ENCODE results near the gene KIAA0232. TPM values are rescaled to one million over a fixed set of nuclear protein-coding genes. Genes with fewer than 3 reads are reported as not detected.

KIAA0232 gene
- total RNA-seq, 1 experiment from 2014 or later: 15.6 TPM

DNA sequence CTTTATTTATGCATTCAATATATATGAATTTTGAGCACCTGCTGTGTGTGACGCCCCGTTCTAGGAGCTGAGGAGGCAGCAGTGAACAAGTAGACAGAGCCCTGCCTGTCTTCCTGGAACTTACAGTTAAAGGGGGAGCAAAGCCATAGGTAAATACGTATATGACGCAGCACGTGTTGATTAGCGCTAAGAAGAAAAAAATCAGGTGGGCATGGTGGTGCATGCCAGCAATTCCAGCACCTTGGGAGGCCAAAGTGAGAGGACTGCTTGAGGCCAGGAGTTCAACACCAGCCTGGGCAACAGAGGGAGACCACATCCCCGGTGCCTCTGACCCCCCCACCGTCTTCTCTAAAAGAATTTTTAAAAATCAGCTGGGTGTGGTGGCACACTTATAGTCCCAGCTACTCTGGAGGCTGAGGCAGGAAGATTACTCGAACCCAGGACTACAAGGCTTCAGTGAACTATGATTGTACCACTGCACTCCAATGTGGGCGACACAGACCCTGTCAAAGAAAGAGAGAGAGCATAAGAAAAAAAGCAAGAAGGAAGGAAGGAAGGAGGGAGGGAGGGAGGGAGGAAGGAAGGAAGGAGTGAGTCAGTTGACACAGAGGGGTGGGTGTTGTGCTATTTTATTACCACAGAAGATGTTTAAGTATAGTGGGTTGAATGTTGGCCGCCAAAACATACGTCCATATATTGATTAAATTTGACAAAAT is 5.4 kb upstream of the KIAA0232 start:
- ChIA-PET POLR2A (interaction anchor here (0.8 kb wide), 1 partner anchor 33 kb away, joined by 3 read pairs; no protein-coding TSS in a partner anchor), CTCF (no interaction called here)
- no peaks in the 10 kb centered on the region for H3K27me3 Mint-ChIP-seq (ENCODE audit: insufficient read depth, unreplicated experiment)
- no TSS peak for BruUV-seq (replicated peaks)
- H3K4me1 Mint-ChIP-seq (ENCODE audit: insufficient read depth, unreplicated experiment): peaks cover 17% of the 10 kb centered on the region
- H3K36me3 Mint-ChIP-seq (ENCODE audit: insufficient read depth, unreplicated experiment): no peaks in the 10 kb centered on the region
- H3K4me3 Mint-ChIP-seq (ENCODE audit: unreplicated experiment): no peak overlapping the region
- H3K27ac Mint-ChIP-seq (ENCODE audit: low read depth, unreplicated experiment): no peak overlapping the region
- intact Hi-C loops (cut with micrococcal nuclease): no loop called here
- DNase-seq (ENCODE audit: unreplicated experiment): no peak
- TF ChIP-seq, protein P1, sequence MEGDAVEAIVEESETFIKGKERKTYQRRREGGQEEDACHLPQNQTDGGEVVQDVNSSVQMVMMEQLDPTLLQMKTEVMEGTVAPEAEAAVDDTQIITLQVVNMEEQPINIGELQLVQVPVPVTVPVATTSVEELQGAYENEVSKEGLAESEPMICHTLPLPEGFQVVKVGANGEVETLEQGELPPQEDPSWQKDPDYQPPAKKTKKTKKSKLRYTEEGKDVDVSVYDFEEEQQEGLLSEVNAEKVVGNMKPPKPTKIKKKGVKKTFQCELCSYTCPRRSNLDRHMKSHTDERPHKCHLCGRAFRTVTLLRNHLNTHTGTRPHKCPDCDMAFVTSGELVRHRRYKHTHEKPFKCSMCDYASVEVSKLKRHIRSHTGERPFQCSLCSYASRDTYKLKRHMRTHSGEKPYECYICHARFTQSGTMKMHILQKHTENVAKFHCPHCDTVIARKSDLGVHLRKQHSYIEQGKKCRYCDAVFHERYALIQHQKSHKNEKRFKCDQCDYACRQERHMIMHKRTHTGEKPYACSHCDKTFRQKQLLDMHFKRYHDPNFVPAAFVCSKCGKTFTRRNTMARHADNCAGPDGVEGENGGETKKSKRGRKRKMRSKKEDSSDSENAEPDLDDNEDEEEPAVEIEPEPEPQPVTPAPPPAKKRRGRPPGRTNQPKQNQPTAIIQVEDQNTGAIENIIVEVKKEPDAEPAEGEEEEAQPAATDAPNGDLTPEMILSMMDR (IDR thresholded peaks at IDR 0.05; ENCODE audit: unreplicated experiment): no peak
- no peaks in the 10 kb centered on the region for H3K9me3 Mint-ChIP-seq (ENCODE audit: unreplicated experiment)

DNA sequence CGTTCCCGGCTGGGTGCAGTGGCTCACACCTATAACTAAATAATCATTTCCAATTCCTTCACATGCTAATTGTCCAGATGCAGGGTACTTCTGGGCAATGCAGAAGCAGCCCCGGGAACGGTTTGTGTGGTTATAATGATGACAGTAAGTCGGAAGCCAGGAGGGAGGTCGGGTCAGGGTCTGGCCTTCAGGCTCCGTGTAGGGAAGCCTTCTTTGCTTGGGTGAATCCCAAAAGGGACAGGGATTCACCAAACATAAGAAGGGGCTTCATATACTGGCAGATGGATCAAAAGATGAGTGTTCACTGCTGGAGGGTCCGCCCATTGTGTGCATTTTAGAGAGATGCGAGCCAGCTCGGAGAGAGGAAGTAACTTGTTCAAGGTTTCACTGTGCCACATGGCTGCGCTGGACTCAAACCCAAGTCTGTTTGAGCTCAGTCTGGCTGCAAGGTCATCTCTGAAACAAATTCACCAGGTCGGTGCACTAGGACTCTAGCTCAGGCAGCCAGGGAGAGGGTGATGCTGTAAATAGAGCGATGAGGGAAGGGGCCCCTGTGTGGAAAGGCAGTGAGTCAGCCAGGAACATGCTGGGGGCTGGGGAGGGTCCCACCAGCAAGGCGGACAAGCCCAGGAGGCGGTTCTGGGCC is 4.8 kb upstream of the KIAA0232 start:
- ChIA-PET CTCF (interaction anchor here (0.7 to 1.0 kb wide), 3 partner anchors 60 to 119 kb away, joined by 3 to 4 read pairs (median 4); no protein-coding TSS in a partner anchor), POLR2A (interaction anchor here (0.8 kb wide), 1 partner anchor 33 kb away, joined by 3 read pairs; no protein-coding TSS in a partner anchor)
- no peak overlapping the region for H3K27ac Mint-ChIP-seq (ENCODE audit: low read depth, unreplicated experiment)
- no peak for DNase-seq (ENCODE audit: unreplicated experiment)
- intact Hi-C loops (cut with micrococcal nuclease): no loop called here
- H3K4me1 Mint-ChIP-seq (ENCODE audit: insufficient read depth, unreplicated experiment): peaks cover 11% of the 10 kb centered on the region
- H3K4me3 Mint-ChIP-seq (ENCODE audit: unreplicated experiment): no peak overlapping the region
- no peaks in the 10 kb centered on the region for H3K9me3 Mint-ChIP-seq (ENCODE audit: unreplicated experiment)
- TF ChIP-seq, protein P1 (IDR thresholded peaks at IDR 0.05; ENCODE audit: unreplicated experiment): no peak
- H3K27me3 Mint-ChIP-seq (ENCODE audit: insufficient read depth, unreplicated experiment): no peaks in the 10 kb centered on the region
- BruUV-seq (replicated peaks): no TSS peak
- no peaks in the 10 kb centered on the region for H3K36me3 Mint-ChIP-seq (ENCODE audit: insufficient read depth, unreplicated experiment)

DNA sequence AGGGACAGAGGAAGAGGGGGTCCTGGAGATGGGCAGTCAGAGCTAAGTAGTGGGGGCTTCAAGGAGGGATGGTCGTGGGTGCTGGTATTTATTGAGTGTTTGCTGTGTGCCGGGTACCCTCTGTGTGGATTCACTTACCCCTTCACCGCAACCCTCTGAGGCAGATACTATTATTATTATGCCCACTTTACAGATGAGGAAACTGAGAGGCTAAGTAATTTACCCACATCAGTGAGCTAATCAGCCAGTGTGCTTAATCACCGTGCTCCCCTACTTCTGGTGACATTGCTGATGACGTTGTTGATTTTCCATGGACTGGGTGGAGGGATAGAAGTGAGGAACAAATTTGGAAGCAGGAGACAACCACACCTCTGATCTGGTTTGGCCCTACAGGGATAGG is 4.1 kb upstream of the KIAA0232 start:
- Mint-ChIP-seq H3K36me3 (ENCODE audit: insufficient read depth, unreplicated experiment) (no peaks in the 10 kb centered on the region), H3K9me3 (ENCODE audit: unreplicated experiment) (no peaks in the 10 kb centered on the region), H3K4me1 (ENCODE audit: insufficient read depth, unreplicated experiment) (peaks cover 6% of the 10 kb centered on the region), H3K4me3 (ENCODE audit: unreplicated experiment) (no peak overlapping the region), H3K27me3 (ENCODE audit: insufficient read depth, unreplicated experiment) (no peaks in the 10 kb centered on the region), H3K27ac (ENCODE audit: low read depth, unreplicated experiment) (no peak overlapping the region)
- ChIA-PET CTCF (interaction anchor here (0.7 to 1.0 kb wide), 3 partner anchors 60 to 118 kb away, joined by 3 to 4 read pairs (median 4); no protein-coding TSS in a partner anchor), POLR2A (no interaction called here)
- no TSS peak for BruUV-seq (replicated peaks)
- intact Hi-C loops (cut with micrococcal nuclease): no loop called here
- TF ChIP-seq, protein P1 (IDR thresholded peaks at IDR 0.05; ENCODE audit: unreplicated experiment): no peak
- DNase-seq (ENCODE audit: unreplicated experiment): no peak
